GM21528 (cell line): ENCODE data around the gene HOXB2.

Source experiments
- ATAC-seq: cut with Tn5 transposase; IDR thresholded peaks from one replicate; pipeline ENCODE4 v1.9.1; 2021; ENCODE audit warnings: mild to moderate bottlenecking, moderate library complexity; ENCODE audit not compliant: unreplicated experiment, low FRiP score

The HOXB2 gene

DNA sequence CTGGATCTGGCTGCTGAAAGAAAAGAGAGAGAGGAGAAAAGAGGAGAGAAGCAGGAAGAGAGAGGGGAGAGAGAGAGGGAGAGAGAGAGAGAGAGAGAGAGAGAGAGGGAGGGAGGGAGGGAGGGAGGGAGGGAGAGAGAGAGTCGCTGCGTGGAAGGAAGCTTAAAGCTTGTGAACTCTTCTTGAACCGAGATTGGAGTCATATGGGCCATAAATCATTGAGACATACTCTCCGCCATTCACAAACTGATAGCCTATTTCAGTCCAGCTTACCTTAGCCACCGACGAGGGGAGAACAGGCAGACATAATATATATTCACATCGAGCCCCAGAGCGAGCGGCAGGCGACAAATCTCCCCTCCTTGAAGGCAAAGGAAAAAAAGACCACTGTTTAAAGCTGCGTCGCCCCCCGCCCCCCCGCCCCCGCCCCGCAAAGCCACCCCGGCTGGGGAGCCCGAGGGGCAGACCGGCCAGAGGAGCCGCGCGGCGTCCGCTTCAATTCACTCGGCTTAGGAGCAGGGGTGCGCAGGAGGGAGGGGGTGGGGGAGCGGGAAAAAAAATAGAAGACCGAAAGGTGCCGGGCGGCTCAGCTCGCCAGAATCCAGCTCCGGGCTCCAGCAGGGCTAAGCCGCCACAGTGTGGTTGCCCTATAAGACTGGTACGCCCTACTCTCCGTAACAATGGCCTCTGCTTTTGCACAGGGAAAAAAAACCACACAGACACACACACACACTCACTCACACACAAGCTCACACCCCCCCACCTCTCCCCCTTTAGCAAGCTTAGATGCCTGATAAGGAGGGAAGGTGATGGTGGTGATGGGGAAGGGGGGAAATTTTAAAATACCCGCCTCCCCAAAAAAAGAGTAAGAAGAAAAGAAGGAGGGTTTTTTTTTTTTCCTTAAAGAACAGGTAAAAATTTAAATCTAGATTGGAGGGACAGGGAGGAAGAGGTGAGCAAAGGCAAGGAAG is 10.6 kb upstream of the HOXB2 start:
- ATAC-seq, result no peak

DNA sequence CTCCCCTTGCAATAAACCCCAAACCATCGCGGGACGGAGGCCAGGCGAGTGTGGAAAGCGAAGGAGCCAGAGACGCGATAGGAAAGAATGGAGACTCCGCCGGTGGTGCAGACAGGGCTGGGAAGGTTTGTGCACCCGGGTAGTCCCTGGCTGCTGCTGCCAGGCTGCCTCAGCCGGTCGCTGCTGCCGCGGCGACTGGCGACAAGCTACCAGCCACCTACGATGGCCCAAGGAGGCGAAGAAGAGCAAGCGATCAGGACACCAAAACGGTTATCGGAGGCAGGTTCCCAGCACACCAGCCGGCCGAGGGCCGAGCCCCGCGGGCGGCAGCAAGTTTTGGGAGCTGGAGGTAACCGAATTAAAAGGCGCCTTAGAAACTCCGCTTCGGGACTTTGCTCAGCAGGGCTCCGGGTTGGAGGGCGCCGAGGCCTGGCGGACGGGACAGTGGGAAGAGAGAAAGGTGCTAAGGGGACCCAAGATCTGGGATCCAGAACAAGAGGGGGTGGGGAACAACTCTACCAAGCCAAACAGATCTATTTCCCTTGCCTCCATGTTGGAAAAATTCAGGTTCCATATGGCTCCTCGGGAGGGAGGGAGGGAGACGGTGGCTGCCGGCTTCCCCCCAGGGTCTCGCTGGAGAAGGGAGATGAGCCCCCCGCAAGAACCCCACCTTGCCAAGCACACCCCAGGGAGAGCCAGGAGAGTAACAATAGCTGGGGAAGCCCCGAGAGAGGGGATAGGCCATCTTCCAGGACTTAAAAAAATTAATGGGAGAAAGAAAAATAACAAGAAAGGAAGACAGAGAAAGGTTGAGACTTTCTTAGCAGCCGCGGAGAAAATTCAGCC is 9.7 kb upstream of the HOXB2 start:
- ATAC-seq, result no peak

DNA sequence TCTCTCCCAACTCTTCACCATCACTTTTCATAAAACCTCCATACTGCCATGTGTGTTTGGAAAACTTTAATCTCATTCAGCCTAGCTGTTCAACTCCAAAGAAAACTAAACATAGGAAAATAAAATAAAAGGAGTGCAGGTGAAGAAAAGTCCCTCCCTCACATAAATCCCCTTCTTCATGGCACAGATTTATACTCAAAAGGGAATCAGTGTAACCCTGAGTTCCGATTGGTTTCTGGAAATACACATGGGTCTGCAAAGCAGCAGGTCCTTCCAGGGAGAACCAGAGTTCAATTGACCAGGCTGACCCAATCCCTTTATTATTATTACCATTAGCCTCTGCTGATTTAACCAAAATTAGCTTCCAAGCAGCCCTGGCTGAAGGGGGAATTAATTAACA is 8.9 kb upstream of the HOXB2 start:
- no peak for ATAC-seq

DNA sequence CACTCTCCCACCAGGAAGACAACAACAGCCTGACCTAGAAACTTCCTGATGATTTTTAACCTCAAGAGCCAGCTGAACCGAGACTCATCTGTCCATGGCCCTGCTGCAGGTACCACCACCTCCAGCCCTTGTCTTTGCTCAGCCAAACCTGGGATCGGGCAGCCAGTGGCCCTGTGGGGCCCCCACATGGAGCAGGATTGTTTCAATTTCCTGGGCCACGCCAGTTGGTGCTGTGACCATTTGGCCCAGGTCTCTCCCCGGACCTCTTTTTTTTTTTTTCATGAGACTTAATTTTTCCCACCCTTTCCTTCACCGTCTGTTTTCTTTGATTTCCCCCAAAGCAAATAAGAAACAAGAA is 8.3 kb upstream of the HOXB2 start:
- ATAC-seq, result no peak

DNA sequence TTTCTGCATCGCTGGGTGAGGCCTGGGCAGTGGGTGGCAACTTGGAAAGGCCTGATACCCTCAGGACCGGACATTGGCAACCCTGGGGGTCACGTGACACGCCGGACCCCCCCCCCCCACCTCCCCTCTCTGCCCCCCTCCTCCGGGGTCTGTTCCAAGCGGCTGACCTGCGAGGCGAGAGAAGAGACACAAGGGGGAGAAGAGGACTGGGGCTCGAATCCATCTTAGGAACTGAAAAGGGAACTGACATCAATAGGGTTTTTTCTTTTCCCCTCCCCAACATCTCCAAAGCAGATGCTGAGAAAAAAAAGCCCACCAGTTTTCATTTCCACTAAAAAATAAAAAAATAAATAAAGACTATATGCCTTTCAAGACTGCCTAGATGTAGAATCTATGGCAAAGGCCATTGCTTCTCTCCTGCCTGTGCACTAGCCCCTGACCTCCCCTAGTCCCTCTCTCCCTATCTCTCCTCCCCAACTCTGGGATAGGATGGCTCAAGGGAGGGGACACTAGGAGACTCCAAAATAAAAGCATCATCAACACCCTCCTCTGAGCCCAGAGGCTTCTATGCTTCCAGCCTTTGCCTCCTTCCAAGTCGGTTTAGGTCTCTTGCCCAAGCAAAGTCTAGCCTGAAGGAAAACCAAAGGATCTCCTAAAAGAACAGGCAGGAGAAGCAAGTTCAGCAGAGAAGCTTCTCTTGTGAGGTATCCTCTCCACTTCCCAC is 7.7 kb upstream of the HOXB2 start:
- ATAC-seq, result no peak

DNA sequence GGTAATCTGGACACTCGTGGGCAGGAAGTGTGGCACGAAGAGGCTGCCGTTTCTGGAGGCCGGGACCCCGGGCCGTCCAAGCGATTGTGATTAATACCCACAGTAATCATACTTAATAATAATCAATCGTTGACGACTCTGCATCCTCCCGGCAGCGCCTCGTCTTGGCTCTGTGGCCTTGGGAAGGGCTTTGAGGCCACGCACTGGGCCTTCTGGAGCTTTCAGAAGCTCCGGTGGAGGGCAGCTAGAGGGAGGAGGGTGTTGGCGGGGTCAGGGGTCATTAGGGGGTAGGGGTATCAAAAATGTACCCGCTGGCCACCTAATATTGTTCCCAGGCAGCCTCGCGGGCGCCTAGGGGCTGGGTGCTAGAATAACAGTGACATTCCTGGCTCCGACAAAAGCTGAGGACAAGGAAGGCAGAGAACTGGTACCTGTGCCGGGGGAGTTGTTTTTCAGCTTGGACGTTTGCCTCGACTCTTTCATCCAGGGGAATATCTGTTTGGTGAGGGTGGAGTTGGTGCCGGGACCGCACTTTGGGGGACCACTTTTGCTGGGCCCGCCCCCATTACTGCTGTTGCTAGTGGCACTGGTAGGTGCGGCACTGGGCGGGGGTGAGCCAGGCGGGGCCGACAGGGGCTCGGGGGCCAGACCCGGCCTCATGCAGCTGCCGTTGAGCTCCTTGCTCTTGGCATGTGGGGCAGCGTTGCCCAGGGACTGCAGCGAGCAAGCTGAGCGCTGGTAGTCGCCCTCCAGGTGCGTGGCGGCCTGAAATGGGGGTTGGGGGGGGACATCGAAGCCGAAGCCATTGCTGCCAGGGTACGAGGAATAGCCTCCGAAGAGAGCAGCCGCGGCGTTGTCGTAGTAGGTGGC is 6.9 kb upstream of the HOXB2 start:
- ATAC-seq, result no peak

DNA sequence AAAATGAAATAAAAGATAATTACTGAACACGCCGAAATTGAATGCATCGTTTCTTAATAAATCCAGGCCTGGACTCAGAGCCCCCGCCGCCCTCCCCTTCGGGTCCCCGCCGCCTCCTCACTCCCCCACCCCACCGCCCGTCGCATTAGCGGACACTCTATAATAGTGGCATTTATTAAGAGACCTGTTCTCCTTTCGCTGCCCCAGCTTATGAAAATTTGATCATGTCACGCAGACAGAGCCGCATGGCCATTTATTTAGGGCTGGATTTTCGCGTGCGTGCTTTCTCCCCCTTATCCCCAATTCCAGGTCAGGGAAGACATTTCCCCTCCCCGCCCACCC is 6.3 kb upstream of the HOXB2 start:
- ATAC-seq, result no peak

DNA sequence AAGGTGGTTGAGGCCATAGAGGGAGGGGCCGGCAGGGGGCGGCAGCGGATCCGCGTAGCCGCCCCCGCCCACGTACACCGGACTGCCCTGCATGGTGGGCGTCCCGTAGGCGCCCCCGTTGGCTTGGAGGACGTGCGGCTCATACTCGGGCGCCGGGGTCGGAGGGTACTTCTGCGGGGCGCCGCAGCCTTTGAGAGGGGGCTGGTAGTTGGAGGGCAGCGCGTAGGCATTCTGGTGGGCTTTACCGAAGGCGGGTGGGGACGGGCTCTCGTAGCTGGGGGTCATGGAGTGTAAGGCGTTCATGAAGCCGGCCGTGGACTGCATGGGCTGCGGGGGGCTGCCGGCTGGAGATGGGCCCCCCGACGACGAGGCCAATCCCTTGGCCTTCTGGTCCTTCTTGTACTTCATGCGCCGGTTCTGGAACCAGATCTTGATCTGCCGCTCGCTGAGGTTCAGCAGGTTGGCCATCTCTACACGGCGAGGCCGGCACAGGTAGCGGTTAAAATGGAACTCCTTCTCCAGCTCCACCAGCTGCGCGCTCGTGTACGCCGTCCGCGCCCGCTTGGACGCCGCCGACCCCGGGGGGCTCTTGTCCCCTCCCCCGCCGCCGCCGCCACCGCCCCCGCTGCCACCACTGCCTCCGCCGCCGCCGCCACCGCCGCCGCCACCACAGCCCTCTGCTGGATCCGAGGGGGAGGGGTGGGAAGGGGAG is 5.7 kb upstream of the HOXB2 start:
- ATAC-seq, result no peak

DNA sequence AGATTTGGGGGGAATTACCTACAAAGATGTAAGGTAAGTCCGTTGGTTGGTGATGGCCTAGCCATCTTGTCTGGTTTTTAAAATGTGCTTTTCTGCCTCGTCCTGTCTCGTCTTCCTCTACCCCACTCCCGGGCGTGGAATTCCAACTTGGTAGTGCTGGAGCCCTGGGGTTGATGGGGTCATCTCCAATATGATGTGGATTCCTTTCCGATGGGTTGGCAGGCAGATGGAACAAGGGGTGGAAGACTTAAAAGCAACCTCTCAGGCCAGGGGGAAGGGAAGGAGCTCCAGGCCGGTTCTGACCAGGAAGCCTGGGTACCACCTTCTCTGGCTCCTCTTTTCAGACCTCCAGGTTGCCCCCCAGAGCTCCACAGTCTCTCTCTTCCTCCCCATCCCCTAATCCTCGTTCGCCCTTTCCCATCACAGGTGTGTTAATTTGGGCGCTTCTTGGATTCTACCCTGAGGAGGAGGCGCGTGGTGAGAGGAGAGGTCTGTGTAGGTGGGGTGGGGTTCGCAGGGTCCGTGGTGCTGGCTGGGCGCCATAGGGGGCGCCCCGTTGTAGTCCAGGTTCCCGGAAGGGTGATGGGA is 5.1 kb upstream of the HOXB2 start:
- ATAC-seq, result no peak

DNA sequence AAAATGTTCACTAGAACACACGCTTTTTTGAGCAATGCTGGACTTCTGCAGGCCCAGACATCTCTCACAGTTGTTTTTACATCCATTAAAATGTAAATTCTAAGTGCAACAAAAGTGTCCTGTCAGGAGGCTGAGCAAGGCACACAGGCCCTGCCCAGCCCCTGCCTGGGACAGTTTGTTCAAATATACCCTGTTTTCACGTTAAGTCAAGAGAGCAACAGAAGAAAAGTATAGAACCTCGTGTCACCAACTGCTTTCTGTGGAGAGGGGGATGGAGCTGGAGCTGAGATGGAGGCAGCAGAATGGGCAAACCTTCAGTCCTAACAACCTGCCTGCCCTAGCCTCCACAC is 4.3 kb upstream of the HOXB2 start:
- ATAC-seq, result no peak

DNA sequence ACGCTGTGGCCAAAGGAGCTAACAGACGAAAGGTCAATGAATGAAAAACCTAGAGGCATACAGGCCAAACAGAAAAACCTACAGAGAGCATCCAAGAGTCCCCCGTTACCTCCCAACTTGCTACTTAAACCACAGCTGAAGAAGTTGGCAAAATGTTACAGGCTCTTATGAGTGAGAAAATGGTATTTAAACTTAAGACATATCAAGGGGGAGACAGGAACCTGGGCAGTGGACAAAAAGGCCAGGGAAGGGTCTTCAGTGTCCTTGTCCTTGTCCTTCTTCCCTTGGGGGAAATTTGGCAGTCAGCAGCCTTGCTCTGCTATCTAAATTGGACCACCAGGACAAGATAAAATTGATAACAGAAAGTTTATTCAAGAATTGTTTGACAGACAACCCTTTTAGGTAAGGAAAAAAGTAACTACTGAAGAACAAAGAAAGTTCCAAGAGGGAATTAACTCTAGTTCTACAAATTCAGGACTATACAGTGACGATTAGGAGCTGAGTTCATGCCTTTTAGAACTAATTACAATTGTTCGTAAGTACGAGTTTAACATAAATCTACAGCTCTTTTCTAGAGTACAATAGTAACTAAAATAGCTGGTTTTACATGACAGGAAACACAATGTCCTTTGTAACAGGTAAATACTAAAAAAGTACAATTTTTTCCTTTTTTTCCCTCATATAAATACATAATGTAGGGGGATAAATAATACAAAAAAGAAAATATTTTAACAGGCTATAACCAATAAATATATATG is 3.8 kb upstream of the HOXB2 start:
- ATAC-seq, result no peak

DNA sequence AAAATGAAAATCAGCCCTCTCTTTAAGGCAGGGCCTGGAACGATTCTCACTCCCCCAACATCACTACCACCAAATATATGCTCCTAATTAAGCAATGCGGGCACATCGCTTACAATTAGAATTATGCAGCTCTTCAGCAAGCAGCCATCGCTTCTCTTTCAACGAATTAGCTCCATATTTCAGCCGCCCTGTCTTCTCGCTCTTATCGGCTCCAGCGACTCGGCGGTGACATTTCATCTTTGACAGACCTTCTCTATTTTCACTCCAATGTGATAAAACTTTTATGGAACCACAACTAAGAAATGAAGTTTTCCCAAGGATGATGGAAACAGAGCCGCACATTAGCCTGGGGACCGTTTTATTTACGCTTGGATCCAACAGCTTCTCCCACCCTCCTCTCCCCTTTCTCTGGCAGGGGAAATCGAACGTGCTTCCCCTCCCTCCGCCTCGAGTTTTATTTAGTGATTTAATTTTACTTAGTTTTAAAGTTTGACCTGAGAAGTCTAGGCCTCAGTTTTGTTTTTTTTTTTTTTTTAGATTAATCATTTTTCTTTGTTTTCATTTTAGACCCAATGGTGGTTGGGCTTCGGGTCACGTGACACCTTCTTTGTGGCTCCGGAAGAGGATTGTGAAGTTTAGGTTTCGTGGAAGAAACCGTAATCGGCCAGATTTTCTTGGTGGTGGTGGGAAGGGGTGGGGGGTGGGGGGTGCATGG is 3.1 kb upstream of the HOXB2 start:
- no peak for ATAC-seq

DNA sequence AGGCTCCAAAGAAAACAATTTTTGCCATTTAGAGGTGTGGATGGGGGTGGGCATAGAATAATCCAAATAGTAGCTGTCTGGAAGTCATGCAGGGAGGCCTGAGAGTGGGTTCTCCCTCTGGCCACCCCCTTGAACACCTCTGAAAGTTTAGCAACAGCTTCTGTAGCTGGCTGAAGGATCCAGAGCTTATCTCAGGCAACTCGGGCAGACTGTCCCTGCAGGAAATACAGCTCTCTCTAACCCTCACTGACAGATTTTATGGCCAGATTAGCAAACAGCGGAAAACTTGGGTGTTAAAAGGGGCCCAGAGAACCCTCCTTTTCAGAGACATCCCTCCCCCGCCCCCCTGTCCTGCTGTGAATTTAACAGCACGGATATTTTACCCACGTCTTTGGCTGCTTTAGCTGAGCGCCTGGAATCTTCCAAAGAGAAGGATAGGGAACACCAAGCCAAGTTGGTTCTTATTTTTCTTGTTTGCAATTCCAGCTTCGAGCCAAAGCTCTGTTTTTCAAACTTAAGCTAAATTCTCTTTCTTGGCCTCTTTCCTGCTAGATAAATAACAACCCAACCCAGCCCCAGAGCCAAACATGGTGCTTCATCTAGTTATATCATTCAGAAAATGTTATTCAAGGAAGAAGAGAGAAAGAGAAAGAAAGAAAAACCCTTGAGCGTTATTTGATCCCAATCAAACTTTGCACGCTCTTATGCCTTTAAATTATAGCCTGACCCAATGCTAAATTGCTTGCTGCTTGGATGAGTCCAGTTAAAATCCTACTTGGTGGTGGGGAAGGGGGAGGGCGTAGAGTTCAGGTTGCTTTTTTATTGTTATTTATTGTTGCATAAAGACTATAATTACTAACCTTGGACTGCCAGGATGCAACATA is 2.3 kb upstream of the HOXB2 start:
- no peak for ATAC-seq

DNA sequence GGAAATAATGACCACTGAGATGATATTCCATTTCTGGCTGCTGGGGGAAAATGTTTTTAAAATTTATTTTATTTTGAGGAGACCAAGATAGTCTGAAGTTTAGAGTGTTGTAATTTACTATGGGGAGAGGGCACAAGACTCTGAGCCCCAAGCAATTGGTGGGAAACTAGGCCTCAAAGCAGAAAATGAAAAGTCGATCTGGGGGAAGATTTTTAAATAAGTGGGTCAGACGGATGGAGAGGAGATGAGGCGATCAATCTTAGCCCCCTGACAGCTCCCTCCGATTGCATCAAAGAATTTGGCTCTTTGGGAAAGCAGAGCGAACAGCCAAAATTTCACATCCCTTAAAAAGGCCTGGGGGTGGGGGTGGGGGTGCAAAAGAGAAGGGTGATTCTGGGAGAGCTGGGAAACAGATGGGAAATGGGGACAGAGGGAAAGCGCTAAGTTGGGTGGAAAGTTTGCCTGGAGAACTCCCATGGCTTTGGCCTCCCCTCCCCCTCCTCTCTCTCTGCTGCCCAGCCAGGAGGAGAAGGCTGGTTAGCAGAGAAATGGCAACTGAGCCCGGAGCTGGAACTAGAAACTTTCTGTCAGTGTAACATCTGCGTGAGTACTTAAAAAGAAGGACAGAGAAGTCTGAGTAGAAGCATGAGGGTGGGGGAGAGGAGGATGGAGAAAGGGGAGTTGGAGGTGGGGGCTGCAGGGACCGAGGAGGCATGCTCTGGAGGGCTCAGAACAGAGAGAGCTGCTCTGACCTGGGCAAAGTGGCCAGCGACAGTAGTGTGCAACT is 1.4 kb upstream of the HOXB2 start:
- ATAC-seq, result no peak

DNA sequence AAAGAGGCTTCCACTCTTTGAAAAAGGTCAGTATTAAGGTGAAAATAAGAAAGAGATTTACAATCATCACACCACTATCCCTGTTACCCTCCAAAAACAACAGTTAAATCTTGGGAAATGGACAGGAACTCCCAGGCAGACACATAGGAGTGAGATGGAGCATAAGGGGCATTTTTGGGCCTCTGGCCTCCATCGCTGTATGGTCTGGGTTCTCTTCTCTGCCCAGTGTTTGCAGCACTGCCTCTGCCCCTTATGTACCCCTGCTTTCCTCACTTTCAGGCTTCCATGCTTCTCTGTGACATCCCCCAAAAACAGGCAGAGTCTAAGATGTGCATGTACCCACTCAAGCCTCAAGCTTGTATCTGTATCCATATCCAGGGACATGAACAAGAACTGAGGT is 630 bp upstream of the HOXB2 start:
- no peak for ATAC-seq

DNA sequence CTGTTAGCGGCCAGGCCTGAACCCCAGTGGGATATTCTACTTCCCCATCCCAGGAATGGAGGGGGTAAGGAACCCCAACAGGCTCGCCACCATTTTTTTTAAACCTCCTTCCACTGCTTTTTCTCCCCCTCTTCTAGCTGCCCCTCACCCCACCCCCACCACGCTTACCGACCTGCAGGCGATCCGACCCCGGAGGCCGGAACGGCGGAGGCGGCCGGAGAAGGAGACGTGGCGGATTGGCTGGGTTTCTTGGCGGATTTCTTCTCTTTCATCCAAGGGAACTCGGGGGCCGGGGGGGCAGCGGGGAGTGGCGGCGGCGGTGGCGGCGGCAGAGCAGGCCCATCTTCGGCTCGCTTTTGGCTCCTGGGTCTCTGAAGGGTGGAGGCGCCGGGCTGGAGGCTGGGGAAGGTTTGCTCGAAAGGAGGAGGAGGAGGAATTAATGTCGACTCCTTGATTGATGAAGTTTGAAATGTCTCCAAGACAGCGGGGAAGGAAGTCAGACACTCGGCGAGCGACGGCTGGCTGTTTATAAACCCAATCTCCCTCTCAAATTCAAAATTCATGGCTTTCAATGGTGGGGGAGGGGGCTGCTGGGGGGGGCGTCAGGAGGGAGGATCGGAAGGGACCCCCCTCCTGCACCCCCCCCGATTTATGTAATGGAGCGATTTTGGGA is 424 bp downstream of the HOXB2 start:
- no peak for ATAC-seq
